NCI-H526 (cell line): Measurements from ENCODE around the gene RAB12.
"Not testable (repeated sequence)": the region's sequence is repeated elsewhere in the genome, so short reads cannot be mapped to it uniquely, and the experiment has no call there.

Experiments used
- DNase-seq, 2 experiments: peaks; one replicate each; lab custom pipeline; 2025; lab: John Stamatoyannopoulos, UW

Gene RAB12

DNA sequence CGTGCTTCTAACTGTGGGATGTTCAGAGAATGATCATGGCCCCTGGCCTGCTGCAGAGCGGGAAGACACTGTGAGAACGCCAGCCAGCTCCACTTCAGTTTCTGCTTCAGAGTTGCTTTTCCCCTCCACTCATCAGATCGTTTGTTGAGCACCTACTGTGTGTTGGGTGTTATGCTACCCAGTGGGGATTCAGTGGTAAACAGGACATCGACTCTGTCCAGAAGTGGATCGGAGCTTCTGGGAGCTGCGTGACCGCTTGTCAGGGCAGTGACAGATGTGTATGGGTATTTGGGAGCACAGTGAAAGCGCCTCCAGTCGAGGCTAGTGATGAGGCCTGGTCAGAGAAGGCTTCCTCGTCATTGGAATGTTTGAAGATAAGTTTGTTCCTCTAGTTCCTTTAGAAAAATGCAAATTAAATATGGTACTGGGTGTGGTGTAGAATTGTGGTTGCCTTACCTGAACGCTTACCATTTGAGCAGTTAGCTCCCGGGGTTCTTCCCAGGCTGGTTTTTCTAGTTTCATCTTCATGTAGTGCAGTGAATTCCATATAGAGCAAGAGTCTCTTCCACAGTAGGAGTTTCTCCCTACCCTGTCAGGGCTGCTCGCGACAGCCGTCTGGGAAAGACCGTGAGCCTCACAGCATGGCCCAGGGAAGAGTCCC, 2.8 kb downstream of the RAB12 start:
- peak; percentile 40 to 64 for DNase-seq

DNA sequence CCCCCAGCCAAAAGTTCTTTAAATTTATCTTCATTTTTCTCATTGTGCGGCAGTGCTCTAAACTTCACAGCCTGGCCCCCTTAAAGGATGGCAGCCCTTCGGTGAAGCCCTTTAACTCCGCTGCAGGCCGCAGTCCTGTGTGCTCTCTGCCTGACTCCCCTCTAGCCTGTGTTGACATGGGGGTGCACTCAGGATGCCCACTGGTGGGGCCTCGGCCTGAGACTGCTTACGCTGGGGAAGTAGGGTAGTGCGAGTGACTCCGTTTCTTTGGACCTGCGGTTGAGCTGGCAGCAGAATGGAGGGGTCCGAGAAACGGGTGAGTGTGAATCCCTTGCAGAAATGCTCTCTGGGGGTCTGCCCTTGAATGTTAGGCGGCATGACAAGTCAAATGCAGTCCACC, 5.6 kb downstream of the RAB12 start:
- DNase-seq = no peak

DNA sequence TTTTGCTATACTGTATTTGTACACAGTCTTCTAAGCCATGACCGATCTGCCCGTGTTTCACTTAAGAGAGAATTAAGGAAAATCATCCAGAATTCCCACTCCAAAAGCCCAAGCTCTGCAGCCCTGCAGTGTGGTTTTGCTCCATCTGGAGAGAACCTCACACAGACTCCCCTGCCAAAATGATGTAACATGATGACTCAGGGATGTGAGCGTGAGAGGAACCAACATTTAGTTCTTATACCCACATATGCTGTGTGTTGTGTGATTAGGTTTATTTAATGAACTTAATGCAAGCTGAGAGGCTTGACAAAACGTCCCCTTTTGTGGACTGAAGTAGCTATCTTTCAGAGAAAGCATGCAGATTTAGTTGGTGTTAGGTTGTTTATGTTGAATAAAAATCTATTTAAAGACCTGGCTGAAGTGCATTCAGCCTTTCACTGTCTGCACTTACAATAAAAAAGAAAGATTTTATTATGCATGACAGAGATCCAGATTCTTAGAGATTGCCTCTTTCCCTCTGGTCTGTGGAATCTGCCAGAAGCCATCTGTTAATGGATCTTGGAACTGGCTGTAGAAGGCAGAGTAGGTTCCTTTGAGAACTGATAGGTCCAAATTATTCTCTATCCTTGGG, 6.3 kb downstream of the RAB12 start:
- DNase-seq = no peak

DNA sequence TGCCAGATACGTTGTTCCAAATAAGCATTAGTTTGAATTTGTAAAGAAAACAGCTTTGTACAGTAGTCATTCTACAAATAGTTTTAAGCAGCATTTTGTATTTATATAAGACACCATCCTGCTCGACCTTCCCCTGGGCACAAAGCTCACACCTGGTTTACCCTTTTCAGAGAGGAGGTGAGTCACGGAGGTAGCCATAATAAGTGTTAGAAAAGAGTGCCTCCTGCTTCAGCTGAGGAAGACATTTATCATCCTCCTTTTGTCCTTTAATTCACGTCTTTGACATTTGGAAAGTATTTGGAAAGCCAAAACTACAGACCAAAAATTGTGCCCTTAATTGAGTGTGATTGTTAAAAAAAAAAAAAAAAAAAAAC, 6.8 kb downstream of the RAB12 start:
- DNase-seq = no peak

DNA sequence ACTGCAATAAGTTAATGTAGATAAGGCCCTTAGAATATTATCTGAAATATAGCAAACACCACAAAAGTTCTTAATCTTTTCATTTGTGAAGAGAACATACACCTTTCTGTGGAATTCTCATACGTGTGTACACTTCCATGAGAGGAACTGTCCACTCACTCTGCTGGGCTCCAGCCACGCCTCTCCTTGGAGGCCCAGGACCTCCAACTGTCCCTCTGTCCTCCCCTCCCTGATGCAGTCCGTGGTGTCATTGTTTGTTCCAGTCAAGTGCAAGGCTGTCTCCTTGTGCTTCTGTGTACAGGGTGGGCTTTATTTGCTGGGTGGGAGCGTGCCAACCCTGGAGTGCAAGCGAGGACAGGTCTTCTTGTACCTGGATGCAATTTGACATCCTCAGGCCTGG, 8.7 kb downstream of the RAB12 start:
- no peak for DNase-seq

DNA sequence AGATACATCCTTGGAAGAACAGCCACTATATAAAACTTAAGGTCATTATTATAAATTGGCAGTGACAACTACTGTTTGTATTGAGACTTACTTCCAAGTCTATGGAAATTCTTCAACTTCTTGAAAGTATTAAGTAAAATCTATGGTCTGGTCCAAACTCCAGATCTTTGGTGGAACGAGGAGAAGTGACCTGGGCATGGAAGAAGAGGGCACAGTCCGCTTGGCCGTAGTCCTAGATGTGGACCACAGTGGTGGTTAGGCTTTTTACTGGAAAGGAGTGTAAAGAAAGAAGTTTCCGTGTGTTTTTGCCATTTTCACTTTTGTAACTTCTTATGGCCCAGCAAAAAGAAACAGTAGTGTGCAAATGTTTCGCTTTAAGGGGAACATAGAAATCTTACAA, 9.8 kb downstream of the RAB12 start:
- no peak for DNase-seq

DNA sequence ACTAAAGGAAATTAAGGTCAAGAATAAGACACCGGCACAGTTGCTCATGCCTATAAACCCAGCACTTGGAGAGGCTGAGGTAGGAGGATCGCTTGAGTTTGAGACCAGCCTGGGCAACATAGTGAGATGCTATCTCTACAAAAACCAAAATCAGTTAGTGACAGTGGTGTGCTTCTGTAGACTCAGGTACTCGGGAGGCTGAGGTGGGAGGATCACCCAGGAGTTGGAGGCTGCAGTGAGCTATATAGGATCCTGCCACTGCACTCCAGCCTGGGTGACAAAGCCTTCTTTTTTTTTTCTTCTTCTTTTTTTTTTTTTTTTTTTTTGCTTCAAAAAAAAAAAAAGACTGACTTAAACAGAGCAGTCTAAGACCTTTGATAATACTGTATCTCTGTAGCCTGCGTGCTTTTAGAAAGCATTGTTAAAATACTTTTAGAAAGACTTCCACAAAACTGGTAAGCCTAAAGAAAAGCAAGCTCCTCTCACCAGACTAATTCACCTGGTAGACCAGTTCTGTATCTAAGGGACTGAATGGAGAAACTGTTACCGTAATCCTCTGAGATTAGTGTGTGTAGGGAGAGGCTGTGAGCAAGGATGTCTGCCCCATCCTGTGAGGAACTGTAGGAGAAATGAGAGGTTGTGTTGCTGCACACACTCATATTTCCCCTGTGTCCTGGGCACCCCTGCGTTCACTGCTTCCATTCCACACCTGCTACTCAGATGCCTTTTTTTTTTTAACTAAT, 10.8 kb downstream of the RAB12 start:
- no peak for DNase-seq

DNA sequence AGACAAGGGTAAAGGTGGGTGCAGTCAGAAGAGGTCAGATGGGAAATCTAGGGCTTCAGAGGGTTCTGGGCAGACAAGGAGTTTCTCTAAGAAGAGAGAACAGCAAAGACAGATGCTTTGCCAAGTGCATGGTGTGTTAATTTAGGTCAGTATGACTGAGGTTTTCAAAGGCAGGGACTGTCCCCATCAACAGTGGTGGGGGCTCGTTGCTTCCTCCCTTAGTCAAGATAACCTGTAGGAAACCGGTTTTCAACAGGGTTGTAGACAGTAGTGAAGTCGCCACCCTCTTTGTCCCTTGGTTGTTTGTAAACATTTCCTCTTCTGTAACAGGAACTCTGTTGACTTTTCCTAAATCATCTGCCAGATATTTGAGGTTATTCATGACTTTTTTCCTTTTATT, 11.6 kb downstream of the RAB12 start:
- DNase-seq = no peak

DNA sequence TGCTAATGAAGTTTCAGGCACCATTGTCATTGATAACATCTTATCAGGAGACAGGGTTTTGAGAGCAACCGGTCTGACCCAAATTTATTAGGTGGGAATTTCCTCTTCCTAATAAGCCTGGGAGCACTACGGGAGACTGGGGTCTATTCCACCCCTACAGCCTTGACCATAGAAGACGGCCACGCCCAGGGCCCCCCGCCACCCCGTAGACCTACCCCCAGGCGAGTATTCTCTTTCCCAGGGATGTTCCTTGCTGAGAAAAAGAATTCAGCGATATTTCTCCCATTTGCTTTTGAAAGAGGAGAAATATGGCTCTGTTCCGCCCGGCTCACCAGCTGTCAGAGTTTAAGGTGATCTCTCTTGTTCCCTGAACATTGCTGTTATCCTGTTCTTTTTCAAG, 13.4 kb downstream of the RAB12 start:
- not testable (repeated sequence) for DNase-seq

DNA sequence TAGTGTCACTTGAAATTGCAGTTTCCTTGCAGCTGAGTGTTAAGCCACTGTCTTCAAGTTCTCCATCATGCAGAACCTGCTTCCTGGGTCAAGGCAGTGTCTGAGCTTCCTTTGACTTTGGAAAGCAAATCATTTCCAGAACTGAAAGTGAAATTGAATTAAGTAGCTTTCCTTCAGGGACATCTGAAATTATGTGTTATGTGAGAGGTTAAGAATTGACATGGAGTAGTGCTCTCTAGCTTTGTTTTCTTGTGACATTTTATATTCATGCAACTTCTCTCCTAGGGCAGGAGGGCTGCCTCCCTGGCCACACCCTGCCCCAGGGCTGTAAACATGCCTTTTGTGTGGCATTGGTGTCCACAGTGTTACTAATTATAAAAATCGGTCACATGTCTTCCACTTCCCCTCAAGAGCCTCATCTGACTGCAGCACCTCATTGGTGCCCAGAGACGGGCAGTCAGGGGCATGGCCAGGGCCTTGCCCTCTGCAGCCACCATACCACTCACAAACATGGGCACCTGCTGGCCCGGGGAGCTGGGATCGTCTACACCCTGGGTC, 14.4 kb downstream of the RAB12 start:
- no peak for DNase-seq

DNA sequence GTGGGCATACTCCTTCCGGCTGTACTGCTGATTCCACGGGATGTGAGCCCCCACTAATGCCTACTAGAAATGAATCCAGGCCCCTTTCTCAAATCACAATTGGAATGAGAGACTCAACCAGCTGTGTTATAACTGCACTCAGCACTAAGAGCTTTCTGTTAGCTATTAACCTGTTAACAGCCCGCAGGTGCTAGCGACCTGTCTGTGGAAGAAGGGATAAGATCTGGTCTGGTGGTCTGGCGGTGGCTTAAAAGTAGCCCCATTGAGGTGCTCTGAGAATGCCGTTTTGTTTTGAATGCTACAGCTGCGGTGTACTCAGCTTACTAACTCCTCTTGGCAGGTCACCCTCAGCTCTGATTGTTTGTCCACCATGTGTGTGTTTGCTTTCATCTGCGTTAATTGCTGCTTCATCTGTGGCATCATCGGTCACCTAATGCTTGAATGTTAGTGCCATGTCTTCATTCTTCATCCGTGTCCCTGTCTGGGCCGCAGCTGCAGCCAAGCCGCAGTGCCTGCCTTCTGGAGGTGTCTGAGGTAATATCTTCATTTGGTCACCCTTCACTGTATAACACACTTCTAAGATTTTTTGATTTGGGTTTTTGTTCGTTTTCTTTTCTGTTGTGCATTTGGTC, 16.3 kb downstream of the RAB12 start:
- peak in 1 of 2 experiments; percentile 25 for DNase-seq

DNA sequence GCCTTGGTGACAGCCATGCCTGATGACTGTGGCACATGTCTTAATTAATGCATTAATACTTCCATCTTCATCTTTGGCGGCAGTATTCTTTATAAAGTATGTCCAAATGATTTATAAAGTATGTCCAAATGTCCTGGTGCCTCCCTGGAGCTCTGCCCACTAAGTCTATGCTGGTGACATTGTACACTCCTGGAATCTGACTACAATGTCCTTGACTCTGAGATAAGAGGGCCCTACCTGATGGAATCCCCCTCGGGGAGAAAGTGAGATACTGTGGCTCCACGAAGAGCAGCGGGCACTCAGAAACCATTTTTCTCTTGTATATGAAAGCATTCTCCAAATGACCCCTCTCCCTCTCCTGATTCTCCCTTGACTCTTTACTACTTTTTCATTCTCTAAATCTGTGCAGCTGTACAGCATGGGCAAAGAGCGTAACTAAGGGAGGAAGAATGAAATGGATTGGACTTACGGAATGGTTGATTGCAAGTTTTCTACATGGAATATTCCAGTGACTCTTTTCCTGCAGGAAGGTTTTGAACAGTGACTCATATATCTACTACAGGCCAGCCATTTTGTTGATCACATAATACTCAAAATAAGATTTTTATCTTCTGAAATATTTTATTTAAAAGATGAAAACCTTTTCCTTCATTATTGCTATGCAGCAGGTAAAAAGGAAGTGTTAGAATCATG, 17.3 kb downstream of the RAB12 start:
- no peak for DNase-seq

DNA sequence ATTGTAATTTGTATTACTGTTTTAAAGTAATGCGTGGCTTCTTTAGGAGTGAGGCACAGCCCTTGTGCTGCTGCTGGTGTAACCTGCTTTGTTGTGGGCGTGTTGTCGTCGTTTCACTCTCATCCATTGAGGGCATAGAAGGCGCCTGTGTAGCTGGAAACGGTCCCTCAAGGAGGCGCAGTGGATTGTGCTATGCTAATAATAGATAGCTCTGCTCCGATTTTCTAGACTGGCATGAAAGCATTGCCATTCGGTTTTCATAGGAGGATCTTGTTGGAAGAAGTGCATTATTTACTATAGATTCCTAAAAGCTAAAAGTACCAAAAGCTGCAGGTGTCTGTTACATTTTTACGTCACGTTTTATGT, 17.9 kb downstream of the RAB12 start:
- peak; percentile 65 to 76 for DNase-seq

DNA sequence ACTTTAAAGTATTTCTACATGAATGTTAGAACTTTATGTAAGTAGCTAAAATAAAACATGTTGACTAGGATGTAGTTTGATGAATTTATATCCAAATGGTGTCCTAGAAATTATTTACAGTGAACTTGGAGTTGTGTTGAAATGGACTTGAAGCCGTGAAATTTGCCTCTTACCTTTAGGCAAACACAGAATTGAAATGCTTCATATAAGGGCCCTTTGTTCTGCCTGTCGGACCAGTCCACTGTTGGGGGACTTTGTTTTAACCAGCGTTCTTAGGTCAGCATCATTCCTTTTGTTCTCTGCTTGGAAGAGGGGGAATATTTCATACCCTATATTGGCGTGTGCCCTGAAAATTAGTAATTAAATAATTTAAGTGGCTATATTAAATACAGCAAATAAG, 18.3 kb downstream of the RAB12 start:
- DNase-seq = peak; percentile 57 to 80

DNA sequence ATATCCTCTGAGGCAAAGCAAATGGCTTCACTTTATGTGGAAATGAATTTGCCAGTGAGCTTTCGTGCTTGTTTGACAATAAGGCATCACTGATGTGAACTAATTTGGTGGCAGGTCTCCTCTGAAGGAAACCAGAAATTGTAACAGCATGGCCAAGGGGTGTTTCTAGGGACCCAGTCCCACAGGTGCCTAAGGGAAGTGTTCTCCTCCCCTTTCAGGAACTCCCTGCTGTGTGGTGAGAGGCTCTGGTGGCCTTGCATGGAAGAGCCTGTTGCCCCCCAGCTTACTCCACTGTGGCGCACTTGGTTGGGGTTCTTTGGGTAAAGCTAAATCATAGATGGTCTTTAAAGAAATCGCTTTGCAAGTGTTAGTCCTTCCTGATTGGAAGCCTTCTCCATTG, 20.4 kb downstream of the RAB12 start:
- DNase-seq = no peak

DNA sequence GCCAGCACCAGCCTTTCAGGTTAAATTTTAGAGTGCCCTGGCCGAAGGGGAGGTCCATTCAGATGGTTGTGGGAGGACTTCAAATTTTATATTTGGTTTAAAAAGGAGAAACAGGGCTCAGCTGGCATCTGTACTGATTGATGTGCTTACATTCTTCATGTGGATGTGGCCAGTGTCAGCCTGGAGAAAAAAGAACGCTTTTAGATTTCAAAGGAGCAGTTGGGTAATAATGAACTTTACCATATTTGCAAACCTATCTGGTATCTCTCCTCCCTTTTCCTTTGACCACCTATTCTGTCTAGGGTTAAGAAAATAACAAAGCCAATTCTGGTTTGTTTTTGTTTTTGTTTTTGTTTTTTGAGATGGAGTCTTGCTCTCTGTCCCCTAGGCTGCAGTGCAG, 21.3 kb downstream of the RAB12 start:
- no peak for DNase-seq

DNA sequence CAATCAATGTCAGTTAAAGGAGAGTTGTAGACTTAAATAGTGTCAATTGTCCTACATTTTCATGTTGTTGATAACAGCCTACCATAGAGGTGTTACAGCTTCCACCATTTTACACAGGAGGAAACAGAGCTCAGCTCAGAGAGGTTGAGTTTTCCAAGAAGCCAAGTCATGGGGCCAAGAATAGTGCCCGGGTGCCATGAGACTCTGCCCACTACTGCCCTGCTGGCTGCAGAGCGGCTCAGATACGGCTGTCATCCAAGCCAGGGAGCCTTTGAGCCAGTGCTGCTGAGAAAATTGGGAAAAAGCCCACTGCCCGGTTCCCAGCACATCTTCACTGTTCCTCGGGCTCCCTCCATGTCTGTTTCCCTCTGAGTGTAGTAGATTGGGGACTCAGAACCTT, 22.0 kb downstream of the RAB12 start:
- DNase-seq = no peak

DNA sequence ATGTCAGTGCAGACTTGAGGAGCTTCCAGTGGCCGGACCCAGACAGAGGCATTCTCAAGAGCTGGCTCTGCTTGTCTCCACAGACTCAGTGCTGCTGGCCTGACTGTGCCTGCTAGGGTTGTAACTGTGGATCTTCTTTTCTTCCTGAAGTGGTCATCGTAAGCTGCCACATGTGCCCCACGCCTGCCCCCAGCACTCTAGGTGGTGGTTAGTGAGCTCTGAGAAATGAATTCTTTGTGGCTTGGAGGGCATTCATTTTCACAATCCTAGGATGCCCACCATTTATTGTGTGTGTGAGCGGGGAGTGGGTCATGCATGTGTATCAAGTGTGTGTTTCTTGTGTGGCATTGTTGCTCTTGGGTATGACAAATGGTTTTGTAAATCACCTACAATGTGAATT, 23.1 kb downstream of the RAB12 start:
- DNase-seq = no peak

DNA sequence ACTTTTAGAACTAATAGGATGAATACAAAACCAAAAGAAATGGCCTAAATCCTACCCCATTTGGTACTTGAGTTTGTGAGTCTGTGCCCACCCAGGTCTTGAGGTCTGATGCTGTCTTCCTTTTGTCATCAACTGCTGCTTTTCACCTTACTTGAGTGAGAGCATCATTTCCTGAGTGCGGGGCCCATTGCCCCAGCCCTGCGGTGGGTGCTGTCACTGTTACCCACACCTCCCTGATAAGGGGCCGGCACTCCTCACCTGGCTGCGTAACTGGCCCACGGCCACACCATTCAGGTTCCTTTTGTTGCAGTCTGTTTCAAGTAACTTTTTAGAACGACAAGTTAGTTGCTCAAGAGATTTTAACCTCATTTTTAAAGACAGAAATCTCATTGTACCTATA, 25.3 kb downstream of the RAB12 start:
- no peak for DNase-seq

DNA sequence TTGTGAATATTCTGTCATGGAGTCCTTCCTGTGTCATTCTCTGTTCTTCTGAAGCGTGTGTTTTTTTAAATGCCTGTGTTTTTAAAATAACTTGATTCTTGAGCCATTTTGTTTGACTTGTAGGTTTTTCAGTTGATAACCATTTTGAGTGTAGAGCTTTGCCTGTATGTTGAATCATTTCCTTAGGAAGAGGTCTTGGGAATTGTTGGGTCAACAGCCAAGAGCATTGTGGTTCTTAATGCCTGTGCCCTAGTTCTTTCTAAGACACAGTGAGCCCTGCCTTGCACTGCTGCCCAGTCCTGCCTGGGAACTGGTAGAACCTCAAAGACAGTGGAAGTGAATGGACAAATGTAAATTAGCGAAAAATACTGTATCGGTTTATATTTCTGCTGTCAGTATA, 25.9 kb downstream of the RAB12 start:
- no peak for DNase-seq

DNA sequence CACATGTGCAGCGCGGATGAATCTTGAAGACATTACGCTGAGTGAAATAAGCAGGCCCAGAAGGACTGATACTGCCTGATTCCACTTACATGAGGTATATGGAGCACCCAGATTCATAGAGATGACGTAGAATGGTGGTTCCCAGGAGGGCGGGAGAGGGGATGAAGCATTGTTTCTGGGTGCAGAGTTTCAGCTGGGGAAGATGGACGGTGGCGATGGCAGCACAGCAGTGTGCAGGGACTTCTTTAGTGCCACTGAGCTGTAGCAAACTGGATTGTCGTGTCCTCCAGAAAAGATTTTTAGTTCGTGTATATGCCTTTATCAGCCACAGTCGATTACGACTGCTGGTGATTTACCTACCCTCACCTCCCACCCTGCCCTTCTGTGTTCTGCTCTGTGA, 30.5 kb downstream of the RAB12 start:
- DNase-seq = no peak

DNA sequence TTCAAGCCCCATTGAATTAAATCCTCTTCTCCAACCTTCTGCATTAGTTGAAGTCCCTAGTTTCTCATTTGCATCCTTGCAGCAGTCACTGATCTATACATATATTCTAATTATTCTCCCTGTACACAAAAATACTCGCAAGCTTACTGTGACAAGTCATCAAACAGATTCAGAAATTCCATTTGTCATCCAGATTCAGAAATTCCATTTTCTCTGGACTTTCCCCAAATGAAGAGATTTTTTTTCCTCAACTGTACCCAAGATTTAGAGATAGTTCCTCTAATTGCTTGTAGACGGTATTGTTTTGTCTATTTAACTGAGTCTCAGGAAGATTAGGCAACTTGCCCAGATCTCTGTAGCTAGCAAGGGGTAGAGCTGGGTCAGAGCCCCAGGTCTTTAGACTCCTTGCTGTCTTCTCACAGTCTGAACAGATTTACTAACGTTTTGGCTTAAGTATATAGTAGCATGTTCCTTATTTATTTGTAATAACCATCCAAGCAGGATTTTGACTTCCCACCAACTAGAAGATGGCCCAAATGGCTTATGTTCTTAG, 34.2 kb downstream of the RAB12 start:
- DNase-seq = no peak
